HepG2 (cell line): ENCODE data around the gene ELOVL2. TPM values are rescaled to one million over a fixed set of nuclear protein-coding genes. Genes with fewer than 3 reads are reported as not detected.

Source experiments
- ATAC-seq: fragments of 200-7000 bp; cut with Tn5 transposase; 3 replicates; pipeline ENCODE4 v1.9.1; 2020; ENCODE audit warnings: mild to moderate bottlenecking, moderate library complexity
- BruUV-seq: library from RNA; stranded (reverse); fragments of 400-500 nt; replicated peaks from 2 replicates; lab custom pipeline; 2021; lab: Mats Ljungman, UMichigan
- CTCF ChIA-PET: fragments of 300-600 bp; formaldehyde crosslinking; extraction: SDS; loops from one replicate; lab custom pipeline; 2021; ENCODE audit warnings: low total read pairs, inconsistent platforms, low intra/inter-chr PET ratio; lab: Yijun Ruan, JAX
- POLR2A ChIA-PET: fragments of 350-600 bp; sonication (Branson Sonifier 250); formaldehyde crosslinking; loops from one replicate; lab custom pipeline; 2020; ENCODE audit warnings: antibody characterized with exemption, inconsistent platforms; lab: Yijun Ruan, JAX
- DNase-seq: peaks from one replicate; pipeline ENCODE4 v3.0.0-alpha.2; 2015; ENCODE audit warnings: low spot score
- FAIRE-seq: peaks from 3 replicates; lab custom pipeline; 2011; peaks lifted over from hg19 to GRCh38; lab: Jason Lieb, UNC
- H2AFZ ChIP-seq: one replicate; pipeline ENCODE4 v1.6.1; 2011; ENCODE audit warnings: low read length, inconsistent platforms
- H3K27ac ChIP-seq: fragments of 300-600 bp; 3 replicates; pipeline ENCODE4 v1.8.0; 2011; ENCODE audit warnings: mixed run types, mild to moderate bottlenecking, mixed read lengths, low read length, inconsistent platforms; ENCODE audit not compliant: insufficient read depth; ENCODE audit errors: extremely low read length
- H3K27me3 ChIP-seq, 2 experiments: fragments of 200-600 bp in 1 of 2; 2 replicates in 1 of 2; 3 replicates in 1 of 2; pipeline versions ENCODE4 v1.6.0 to v1.8.0; 2011; ENCODE audit warnings: low read length in 2 of 2, mild to moderate bottlenecking in 2 of 2, moderate library complexity in 2 of 2, inconsistent platforms in 1 of 2; ENCODE audit not compliant: insufficient read depth in 2 of 2, control insufficient read depth in 1 of 2
- H3K36me3 ChIP-seq, 2 experiments: fragments of 200-600 bp in 1 of 2; replicated peaks in 1 of 2; 2 replicates in 1 of 2; 3 replicates in 1 of 2; pipeline versions ENCODE4 v1.5.1 to v1.8.0; 2011; ENCODE audit warnings: low read length in 2 of 2, inconsistent platforms in 1 of 2; ENCODE audit not compliant: insufficient read depth in 2 of 2, control insufficient read depth in 1 of 2
- H3K4me1 ChIP-seq: 2 replicates; pipeline ENCODE4 v1.5.1; 2012; ENCODE audit warnings: low read length, inconsistent platforms; ENCODE audit not compliant: insufficient read depth
- H3K4me2 ChIP-seq: 2 replicates; pipeline ENCODE4 v1.6.0; 2011; ENCODE audit warnings: low read depth, low read length, inconsistent platforms
- H3K4me3 ChIP-seq, 3 experiments: fragments of 200-600 bp in 1 of 3; sonication (generic), shearing (Covaris generic) in 1 of 3; replicated peaks in 1 of 3; 2 replicates each; pipeline ENCODE4 v1.5.1; 2011 to 2016; ENCODE audit warnings: low read length in 3 of 3, inconsistent platforms in 2 of 3, low read depth in 2 of 3, mild to moderate bottlenecking in 2 of 3, control low read depth in 1 of 3, mixed read lengths in 1 of 3; ENCODE audit not compliant: insufficient read depth in 1 of 3
- H3K79me2 ChIP-seq: one replicate; pipeline ENCODE4 v1.6.1; 2011; ENCODE audit warnings: low read length, inconsistent platforms; ENCODE audit not compliant: insufficient read depth
- H3K9ac ChIP-seq: 2 replicates; pipeline ENCODE4 v1.6.0; 2011; ENCODE audit warnings: mild to moderate bottlenecking, low read depth, low read length, inconsistent platforms; ENCODE audit not compliant: insufficient read depth
- H3K9me3 ChIP-seq: 2 replicates; pipeline ENCODE4 v1.5.1; 2012; ENCODE audit warnings: mild to moderate bottlenecking, low read length
- H4K20me1 ChIP-seq: 2 replicates; pipeline ENCODE4 v1.6.0; 2011; ENCODE audit warnings: inconsistent platforms, mild to moderate bottlenecking, low read length, moderate library complexity; ENCODE audit not compliant: insufficient read depth
- MTA3 ChIP-seq: sonication (generic); formaldehyde crosslinking; IDR thresholded peaks from 2 replicates; pipeline ENCODE4 v1.4.0; 2020; ENCODE audit warnings: missing genetic modification reagents
- MYC ChIP-seq: sonication (generic); formaldehyde crosslinking; IDR thresholded peaks from 2 replicates; pipeline ENCODE4 v1.9.0; 2021; ENCODE audit warnings: missing genetic modification reagents, borderline replicate concordance
- RNF219 ChIP-seq: sonication (generic); formaldehyde crosslinking; IDR thresholded peaks from 2 replicates; pipeline ENCODE4 v1.5.0; 2020; ENCODE audit warnings: mild to moderate bottlenecking, missing genetic modification reagents
- SNAI1 ChIP-seq: sonication (generic); formaldehyde crosslinking; IDR thresholded peaks from 2 replicates; pipeline ENCODE4 v1.5.0; 2020; ENCODE audit warnings: mild to moderate bottlenecking, missing genetic modification reagents, borderline replicate concordance
- ZNF24 ChIP-seq: fragments of 450-650 bp; IDR thresholded peaks from 2 replicates; pipeline ENCODE4 v1.6.1; 2017; ENCODE audit warnings: antibody characterized with exemption, mild to moderate bottlenecking
- ZNF30 ChIP-seq: sonication (generic); formaldehyde crosslinking; IDR thresholded peaks from 2 replicates; pipeline ENCODE4 v1.5.0; 2020; ENCODE audit warnings: mild to moderate bottlenecking, missing genetic modification reagents
- ZNF318 ChIP-seq: sonication (generic); formaldehyde crosslinking; IDR thresholded peaks from 2 replicates; pipeline ENCODE4 v1.4.0; 2020; ENCODE audit warnings: mild to moderate bottlenecking, missing genetic modification reagents
- ZNF766 ChIP-seq: sonication (generic); formaldehyde crosslinking; IDR thresholded peaks from 2 replicates; pipeline ENCODE4 v1.5.0; 2020; ENCODE audit warnings: missing genetic modification reagents, borderline replicate concordance
- WGBS: methylation state at CpG from one replicate; pipeline ENCODE4 v1.1.6; 2017; ENCODE audit warnings: low lambda C conversion rate; 5-methylcytosine and 5-hydroxymethylcytosine counted together
- in situ Hi-C: cut with HindIII; loops from 2 replicates; pipeline ENCODE4 v1.10.0; 2017; ENCODE audit warnings: low pct_unique_long_range_greater_than_20kb; ENCODE audit not compliant: extremely low pct_ligation_motif_present
- intact Hi-C: fragments of 100-400 bp; cut with micrococcal nuclease; formaldehyde crosslinking; loops from one replicate; pipeline ENCODE4 v1.10.0; 2022; ENCODE audit not compliant: unreplicated experiment
- polyA plus RNA-seq, 8 experiments: library from polyadenylated mRNA; depleted of rRNA in 3 of 8; stranded (reverse) in 7 of 8; unstranded in 1 of 8; fragments of >200 nt; fragmentation: Illumina TruSeq in 4 of 8; extraction: Trizol in 4 of 8; gene quantifications; 2 replicates each; pipeline versions ENCODE4 v1.2.1 to v1.2.3, GENCODE V29; 2011 to 2016; ENCODE audit warnings: low read depth in 4 of 8, missing spikeins in 1 of 8, mixed read lengths in 1 of 8; ENCODE audit not compliant: insufficient read depth in 1 of 8
- total RNA-seq, 5 experiments: library from RNA; depleted of rRNA; stranded (reverse); fragments of >200 nt; fragmentation: Illumina TruSeq; extraction: Trizol; gene quantifications; 2 replicates each; pipeline ENCODE4 v1.2.3, GENCODE V29; 2016; ENCODE audit warnings: low read depth in 1 of 5

Gene ELOVL2
- total and polyA plus RNA-seq, 2 of the 13 experiments (the other 11 are each of a cell fraction or from before 2014, with no cell fraction given), result 43.6 to 65.4 TPM

- FAIRE-seq (no peak), ATAC-seq (no peak), DNase-seq (no peak)
- ChIA-PET CTCF (no interaction called here), POLR2A (interaction anchor here (1.1 kb wide), 1 partner anchor 13 kb away, joined by 4 read pairs; no protein-coding TSS in a partner anchor)
- Histone ChIP-seq H3K36me3 (peaks cover 2 to 9% of the 10 kb centered on the region in 2 experiments; a peak in 3 of 5 replicates), H3K4me3 (no peak overlapping the region), H3K27me3 (no peaks in the 10 kb centered on the region), H3K27ac (no peak overlapping the region), H3K9ac (no peak overlapping the region), H3K4me1 (peaks cover 47% of the 10 kb centered on the region), H3K4me2 (no peak overlapping the region), H4K20me1 (no peaks in the 10 kb centered on the region), H3K79me2 (peaks cover 73% of the 10 kb centered on the region), H3K9me3 (no peaks in the 10 kb centered on the region), H2AFZ (no peak overlapping the region)
- 97% methylated on average over 3 of the region's 3 CpGs for WGBS
- no peak for TF ChIP-seq RNF219
- TF ChIP-seq ZNF766 (CRISPR knock-in tag), result no peak
- no peak for TF ChIP-seq MTA3 (CRISPR knock-in tag)
- no peak for TF ChIP-seq SNAI1 (CRISPR knock-in tag)
- in situ Hi-C loops (no loop called here), intact Hi-C loops (no loop called here)
- no TSS peak for BruUV-seq
Observed at GRCh38 chr6:11025130-11025529, 19.0 kb downstream of the ELOVL2 start.

GRCh38 chr6:11023032-11023431 is 21.1 kb downstream of the ELOVL2 start:
- in situ Hi-C loops (no loop called here), intact Hi-C loops (no loop called here)
- Histone ChIP-seq H3K4me1 (peaks cover 49% of the 10 kb centered on the region), H3K27ac (no peak overlapping the region), H3K9ac (no peak overlapping the region), H3K36me3 (peaks cover 2 to 6% of the 10 kb centered on the region in 2 experiments; a peak in 3 of 5 replicates), H3K79me2 (peaks cover 70% of the 10 kb centered on the region), H4K20me1 (no peaks in the 10 kb centered on the region), H3K9me3 (no peaks in the 10 kb centered on the region), H3K4me2 (no peak overlapping the region), H3K4me3 (no peak overlapping the region), H3K27me3 (no peaks in the 10 kb centered on the region), H2AFZ (no peak overlapping the region)
- no TSS peak for BruUV-seq
- DNase-seq (no peak), ATAC-seq (no peak), FAIRE-seq (no peak)
- ChIA-PET CTCF (no interaction called here), POLR2A (interaction anchor here (1.2 to 3.3 kb wide), 2 partner anchors 11 kb away, joined by 3 to 20 read pairs; no protein-coding TSS in a partner anchor)
- TF ChIP-seq MYC (CRISPR knock-in tag), result no peak
- no peak for TF ChIP-seq ZNF318 (CRISPR knock-in tag)
- TF ChIP-seq ZNF30 (CRISPR knock-in tag), result no peak
- TF ChIP-seq ZNF24, result no peak
